Activated CD4-positive, alpha-beta T cell treated with anti-CD3 and anti-CD28 coated beads, Interleukin-2, amount 50 U/mL, for 48 hours (primary cell): ENCODE data around the gene SCN10A.

ENCODE experiments used
- DNase-seq, 2 experiments: peaks; one replicate each; pipeline ENCODE4 v3.0.0-alpha.2; 2020

Gene SCN10A

GRCh38 chr3:38816026-38816425 is at the start of gene SCN10A:
SCN10A (minus strand) TSS chr3:38816217; CDS start chr3:38794010, 22,207 bp downstream.
- DNase-seq: no peak

DNA sequence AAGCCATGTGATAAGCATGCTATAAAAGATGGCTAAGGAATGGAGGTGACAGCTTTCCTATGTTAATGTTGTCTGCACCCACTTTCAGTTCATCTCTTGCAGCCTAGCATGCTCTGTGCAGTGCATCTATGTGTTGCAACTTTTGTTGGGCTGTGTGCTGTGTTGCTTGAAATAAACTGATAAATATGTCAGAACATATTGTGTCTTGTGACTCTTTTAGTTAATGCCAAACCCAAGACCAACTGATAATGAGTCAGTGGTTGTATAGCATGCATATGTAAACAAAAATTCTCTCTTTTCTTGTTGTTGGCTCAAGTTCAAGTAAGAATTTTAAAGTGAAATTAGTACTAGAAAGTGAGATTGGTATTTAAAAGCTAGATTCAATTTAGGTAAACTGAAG is 37.0 kb upstream of the SCN10A start:
- no peak for DNase-seq

DNA sequence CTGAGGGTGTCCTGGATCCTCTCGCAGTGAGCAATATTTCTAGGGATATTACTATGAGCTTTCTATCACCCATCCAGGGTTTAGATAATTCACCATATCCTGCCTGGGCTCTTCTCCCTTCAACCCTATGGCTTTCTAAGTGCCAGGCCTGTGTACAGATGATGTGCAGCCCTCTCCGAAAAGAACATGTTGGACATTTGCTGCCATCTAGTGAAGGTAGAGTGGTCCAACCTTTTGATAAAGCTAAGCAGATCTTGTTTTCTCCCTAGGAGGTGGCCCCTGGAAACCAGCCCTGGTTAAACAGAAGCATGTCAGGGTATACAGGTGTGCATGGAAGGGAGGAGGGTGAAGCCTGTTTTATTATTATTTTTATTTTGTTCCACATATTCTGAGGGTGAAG is 27.9 kb upstream of the SCN10A start:
- no peak for DNase-seq

DNA sequence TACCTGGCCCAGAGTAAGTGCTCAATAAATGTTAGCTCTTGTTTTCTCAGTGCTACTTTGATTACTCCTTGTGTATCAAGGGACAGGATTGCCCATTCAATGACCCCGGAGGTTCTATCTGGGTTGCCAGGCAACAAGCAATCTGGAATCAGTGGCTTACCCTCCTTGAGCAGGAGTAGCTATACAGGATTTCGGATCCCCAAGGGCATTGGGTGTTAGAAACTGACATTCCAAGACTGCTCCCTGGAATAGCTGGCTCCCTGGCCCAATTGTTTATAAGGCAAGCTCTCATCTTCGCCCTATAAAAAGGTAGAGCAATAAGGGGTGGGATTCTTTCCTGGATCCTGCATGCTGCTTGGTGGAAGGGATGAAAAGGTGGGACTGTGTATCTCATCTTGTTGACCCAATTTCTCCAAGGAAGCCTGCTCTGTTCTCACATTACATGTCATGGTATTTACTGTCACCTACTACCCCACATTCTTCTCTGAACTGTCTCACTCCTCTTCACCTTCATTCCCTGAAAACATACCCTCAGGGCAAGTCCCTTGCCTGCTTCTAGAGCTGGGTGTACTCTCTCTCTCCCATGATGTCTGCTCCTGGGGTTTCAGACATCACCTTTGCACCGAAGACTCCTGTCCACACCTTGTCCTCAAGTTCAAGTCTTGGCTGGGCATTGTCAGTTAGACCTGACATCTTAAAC is 26.4 kb upstream of the SCN10A start:
- DNase-seq: no peak

DNA sequence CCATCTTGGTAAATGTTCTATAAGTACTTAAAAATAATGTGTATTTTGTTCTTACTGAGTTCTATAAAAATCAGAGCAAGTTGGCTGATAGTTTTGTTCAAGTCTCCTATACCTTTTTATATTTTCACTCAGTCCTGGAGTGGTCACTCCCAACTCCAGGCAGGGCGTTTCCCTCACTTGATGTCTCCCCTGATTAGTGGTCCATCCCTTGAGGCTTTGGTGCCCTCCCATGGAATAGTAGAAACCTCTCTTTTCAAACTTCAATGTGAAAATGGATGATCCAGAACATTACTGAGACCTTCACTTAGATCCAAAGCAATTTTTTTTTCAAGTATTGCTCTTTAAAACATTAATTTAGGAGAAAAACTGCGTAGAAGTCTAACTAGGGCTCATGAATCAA is 25.0 kb upstream of the SCN10A start:
- DNase-seq: no peak

GRCh38 chr3:38837358-38837757 is 21.3 kb upstream of the SCN10A start:
- DNase-seq: no peak

DNA sequence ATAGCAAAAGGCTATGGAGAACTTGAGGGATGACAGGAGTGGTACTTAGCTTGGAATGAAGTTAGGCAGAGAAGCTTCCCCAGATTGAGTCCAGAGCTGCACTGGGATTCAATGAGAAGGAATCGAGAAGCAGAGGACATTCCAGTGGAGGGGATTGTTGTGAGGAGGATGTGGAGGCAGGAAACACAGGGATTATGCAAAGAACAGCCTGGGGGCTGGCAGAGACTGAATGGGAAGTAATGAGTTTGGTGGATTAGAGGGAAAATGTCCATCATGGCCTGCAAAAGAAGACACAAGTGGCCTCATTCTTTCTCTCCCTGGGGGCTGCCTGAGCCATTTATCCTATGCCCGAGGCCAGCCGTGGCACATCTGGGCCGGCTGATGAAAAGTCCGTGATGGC is 20.5 kb upstream of the SCN10A start:
- no peak for DNase-seq

- no peak for DNase-seq
Observed at GRCh38 chr3:38835939-38836338, 19.9 kb upstream of the SCN10A start.

GRCh38 chr3:38834717-38835116 is 18.7 kb upstream of the SCN10A start:
- DNase-seq: no peak

GRCh38 chr3:38834110-38834509 is 18.1 kb upstream of the SCN10A start:
- peak; percentile 38 to 46 for DNase-seq

DNA sequence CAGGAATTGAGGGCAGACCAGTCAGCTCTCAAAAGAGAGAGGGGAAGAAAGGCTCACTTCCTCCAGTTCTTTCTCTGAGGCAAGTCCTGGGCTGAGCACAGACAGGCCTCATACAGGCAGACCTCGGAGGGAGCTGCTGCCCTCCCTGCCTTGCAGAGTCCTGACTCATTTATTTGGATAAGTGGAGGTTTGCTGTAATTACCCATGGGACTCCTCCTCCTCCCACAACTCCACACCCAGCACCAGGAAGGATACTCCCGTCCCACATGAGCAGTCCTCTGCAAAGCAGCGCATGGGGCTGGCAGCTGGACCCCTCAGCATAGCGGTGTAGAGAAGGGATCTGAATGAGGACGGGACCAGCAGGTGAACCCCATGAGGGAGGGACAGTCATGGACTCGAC is 13.4 kb upstream of the SCN10A start:
- no peak for DNase-seq

DNA sequence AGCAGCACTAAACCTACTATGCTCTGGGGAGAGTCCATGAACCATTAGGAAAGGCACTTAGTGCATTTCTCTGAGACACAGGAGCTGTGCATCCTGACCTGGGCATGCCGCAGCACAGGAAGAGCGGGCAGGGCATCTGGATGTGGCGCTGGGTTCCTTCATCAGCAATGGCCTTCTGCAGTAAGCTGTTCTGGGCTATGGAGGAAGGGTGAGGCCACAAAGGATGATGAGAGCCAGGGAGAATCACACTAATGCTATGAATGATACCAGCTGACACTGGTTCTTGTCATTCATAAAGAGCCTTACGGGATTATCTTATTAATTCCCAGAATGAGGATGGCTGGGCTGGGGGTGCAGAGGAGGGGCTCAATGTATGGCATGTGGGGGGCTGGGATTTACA is 12.7 kb upstream of the SCN10A start:
- DNase-seq: no peak

GRCh38 chr3:38827791-38828190 is 11.8 kb upstream of the SCN10A start:
- DNase-seq: no peak

DNA sequence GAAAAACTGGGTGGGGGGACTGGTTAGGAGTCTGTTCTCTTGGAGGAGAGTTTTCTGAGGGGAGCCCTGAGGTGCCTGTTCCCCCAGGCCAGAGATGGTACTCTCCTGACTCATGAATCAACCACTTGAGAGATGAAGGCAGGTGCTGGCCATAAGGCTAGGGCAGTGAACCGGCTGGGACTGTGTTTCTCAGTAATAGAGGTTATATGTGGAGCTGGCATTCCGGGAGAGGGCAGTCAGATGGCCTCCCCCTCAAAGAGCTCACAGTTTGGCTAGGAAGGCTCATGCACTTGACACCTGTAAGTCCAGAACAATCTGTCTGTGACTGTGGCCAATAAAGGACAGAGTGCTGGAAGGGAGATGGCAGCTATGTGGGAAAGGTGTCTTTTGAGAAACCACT is 10.0 kb upstream of the SCN10A start:
- DNase-seq: no peak

GRCh38 chr3:38824349-38824748 is 8.3 kb upstream of the SCN10A start:
- no peak for DNase-seq

- no peak for DNase-seq
Observed at GRCh38 chr3:38823722-38824121, 7.7 kb upstream of the SCN10A start.

DNA sequence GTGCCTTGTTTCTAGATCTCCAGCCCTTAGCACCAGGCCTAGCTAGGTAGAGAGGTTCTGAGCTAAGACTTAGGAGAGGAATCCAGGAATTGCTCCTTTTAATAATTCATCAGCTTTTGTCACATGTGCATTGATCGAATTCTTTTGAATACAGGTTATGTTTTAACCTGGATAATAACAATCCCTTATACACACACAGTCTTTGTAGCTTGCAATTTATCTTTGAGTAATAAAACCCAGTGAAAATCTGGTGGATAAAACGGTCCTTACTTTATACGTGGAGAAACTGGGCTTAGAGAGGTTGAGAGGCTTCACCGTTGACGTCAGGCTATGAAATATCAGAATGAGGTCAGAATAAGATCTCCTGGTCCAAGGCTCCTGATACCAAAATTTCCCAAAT is 7.2 kb upstream of the SCN10A start:
- DNase-seq: no peak

DNA sequence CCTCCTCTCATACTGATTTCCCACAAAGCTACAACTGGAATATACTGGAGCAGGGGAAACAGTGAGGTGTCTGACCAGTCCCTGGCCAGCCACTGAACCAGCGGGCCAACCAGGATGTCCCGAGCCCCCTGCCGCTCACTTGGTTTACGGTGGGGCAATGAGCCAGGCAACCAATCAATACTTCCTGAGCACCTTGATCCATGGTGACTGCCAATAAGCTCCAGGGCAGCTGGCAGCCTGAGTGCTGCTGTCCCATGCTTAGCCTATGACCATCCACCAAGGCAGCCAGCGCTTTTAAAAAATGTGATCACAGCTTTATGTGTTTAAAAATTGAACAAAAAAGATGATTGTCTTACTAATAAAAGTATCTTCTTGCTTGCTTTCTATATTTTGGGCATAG is 4.2 kb downstream of the SCN10A start:
- DNase-seq: no peak

GRCh38 chr3:38805765-38806386 is 10.1 kb downstream of the SCN10A start:
- DNase-seq: peak; percentile 31 to 46

DNA sequence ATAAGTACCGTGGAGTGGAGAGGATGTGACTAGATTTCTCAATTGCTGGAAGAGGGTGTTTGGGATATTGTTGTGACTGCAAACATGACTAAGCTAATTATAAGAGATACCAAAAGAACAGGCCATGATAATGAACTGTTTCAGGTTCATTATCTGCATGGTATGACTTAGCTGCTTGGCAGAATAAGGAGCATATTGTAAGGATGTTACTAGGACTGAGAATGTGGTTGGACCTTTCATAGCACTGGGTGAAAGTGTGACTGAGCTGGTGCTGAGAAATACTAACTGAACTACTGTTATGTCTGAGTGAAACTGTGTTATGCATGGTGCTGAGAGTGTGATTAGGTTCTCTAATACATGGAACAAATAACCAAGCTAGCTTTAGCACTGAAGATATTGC is 11.0 kb downstream of the SCN10A start:
- DNase-seq: no peak

- DNase-seq: no peak
Observed at GRCh38 chr3:38800511-38800910, 15.5 kb downstream of the SCN10A start.

GRCh38 chr3:38793721-38794120 is 22.3 kb downstream of the SCN10A start:
- no peak for DNase-seq

GRCh38 chr3:38792983-38793382 is 23.0 kb downstream of the SCN10A start:
- no peak for DNase-seq

DNA sequence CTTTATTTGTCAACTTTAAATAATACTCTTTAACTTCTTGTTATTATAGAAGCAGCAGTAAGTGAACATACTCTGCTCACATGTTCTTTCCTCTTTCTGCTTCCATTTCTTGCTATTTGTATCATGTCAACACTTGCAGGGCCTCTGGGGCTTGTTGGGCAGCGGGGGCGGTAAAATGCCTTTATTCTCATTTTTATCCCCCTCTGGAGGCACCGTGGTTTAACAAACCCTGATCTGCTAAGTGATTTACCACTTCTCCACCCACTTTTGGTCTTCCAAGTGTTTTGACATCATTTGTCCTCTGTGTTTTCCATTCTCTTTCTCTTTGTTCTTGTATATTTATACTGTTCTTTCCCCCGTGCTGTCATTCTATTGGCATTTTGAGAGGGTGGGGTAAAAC is 33.9 kb downstream of the SCN10A start:
- no peak for DNase-seq

GRCh38 chr3:38773528-38773927 is 42.5 kb downstream of the SCN10A start:
- no peak for DNase-seq
